GM12801 (cell line): ENCODE data around the gene CADM4.

Source experiments
- TF ChIP-seq, protein P1 (sequence below): IDR thresholded peaks from one replicate; pipeline ENCODE4 v1.5.1; 2011; ENCODE audit warnings: control low read depth; ENCODE audit not compliant: insufficient read length; ENCODE audit errors: extremely low read depth

Gene CADM4

DNA sequence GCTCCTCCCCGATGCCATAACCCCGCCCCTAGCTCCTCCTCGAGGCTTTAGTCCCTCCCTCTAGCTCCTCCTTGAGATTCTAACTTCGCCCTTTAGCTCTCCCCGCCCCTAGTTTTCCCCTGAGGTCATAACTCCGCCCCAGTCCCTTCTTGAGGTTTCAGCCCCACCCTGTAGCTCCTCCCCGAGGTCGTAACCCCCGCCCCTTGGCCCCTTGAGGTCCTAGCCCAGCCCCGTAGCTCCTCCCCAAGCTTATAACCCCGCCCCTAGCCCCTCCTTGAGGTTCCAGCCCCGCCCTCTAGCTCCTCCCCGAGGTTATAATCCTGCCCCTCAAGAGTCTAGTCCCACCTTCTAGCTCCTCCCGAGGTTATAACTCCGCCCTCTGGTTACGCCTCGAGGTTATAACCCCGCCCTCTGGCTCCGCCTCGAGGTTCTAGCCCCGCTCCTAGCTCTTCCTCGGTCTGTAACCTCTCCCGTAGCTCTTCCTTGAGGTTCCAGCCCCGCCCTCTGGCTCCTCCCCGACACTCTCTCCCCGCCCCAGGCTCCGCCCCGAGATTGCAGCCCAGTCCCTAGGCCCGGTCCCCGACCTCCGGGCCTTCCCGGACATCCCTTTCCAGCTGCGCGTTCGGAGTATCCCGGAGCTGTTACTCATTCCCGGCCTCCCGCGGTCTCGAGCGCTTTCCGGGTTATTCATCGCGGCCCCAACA is 28.9 kb upstream of the CADM4 start:
- TF ChIP-seq, protein P1, sequence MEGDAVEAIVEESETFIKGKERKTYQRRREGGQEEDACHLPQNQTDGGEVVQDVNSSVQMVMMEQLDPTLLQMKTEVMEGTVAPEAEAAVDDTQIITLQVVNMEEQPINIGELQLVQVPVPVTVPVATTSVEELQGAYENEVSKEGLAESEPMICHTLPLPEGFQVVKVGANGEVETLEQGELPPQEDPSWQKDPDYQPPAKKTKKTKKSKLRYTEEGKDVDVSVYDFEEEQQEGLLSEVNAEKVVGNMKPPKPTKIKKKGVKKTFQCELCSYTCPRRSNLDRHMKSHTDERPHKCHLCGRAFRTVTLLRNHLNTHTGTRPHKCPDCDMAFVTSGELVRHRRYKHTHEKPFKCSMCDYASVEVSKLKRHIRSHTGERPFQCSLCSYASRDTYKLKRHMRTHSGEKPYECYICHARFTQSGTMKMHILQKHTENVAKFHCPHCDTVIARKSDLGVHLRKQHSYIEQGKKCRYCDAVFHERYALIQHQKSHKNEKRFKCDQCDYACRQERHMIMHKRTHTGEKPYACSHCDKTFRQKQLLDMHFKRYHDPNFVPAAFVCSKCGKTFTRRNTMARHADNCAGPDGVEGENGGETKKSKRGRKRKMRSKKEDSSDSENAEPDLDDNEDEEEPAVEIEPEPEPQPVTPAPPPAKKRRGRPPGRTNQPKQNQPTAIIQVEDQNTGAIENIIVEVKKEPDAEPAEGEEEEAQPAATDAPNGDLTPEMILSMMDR: no peak

DNA sequence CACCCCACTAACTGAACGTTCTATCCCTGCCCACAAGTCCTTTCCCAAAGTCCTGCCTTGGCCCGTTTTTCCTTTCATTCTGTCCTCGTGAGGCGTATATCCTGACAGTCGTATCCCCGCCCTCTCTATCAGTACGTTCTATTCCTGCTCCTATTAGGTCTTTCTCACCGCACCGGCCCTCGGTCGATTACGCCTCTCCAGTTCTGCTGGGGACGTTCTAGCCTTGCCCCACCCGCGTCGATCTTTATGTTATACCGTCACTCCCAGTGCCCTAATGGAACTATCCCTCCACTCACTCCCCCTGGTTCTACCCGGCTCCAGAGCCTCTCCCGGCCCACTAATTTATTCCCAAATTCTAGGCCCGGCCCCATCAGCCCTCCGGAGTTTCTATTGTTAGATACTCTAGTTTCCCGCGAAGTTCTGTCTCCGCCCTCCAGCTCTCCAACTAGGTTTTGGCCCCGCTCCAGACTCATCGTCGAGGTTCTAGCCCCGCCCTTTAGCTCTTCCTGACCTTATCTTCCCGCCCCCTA is 28.3 kb upstream of the CADM4 start:
- TF ChIP-seq, protein P1: no peak

DNA sequence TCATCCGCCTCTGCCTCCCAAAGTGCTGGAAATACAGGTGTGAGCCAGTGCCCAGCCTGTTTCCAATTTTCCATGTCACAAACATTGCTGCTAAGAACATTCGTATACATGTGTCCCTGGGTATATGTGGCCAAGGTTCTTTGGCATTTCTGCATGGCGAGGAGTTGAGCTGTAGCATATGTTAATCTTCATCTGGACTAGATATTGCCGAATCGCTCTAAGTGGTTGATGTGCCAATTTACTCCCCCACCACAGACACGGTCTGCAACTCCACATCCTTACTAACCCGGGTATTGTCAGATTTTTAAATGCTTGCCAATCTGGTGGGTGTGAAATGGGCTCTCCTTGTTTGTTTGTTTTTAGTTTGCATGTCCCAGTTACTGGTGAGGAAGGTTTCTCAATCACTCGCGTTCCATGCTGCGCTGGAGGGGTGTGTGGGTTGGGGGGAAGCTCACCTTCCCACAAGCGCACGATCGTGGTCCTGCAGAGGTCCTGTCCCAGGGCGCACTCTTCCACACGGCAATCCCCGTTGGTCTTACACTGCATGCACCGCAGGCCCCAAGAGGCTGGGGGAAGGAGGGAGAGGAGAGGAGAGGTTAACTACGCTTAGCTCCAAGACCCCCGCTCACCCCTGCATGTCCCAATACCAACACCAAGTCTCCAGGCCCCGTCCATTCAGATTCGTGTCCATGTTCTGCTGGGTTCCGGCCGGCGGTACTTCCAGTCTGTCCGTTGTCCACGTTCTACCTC is 27.7 kb upstream of the CADM4 start:
- TF ChIP-seq, protein P1: no peak

DNA sequence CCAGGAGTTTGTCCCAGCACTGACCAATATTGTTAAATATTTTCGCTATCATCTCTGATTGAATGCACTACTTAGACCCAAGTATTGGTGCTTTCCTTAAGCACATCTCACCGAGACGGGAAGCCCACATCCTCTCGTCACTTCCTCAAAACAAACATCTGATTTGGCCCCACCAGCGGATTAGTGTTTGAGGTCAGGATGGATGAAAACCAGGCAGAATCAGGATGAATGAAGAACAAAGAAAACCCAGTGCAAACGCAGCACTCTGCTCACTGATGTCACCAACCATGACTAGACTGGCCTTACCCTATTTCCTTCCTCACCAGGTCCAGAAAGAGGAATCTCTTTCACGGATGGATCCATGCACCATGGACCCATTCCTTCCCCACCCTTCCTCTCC is 24.4 kb upstream of the CADM4 start:
- TF ChIP-seq, protein P1: no peak

DNA sequence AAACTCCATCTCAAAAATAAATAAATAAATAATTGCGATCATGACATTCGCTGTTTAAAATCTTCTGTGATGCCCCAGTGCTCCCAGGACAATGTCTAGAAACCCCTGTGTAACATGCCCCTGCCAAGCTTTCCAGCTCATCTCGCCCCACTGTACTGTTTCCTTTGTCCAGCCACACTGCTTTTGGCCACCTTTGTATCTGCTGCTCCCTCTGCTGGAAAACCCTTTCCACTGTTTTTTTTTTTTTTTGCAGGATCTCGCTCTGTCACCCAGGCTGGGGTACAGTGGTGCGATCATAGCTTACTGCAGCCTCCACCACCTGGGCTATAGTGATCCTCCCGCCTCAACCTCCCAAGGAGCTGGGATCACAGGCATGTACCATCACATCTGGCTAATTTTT is 22.8 kb upstream of the CADM4 start:
- TF ChIP-seq, protein P1: no peak

DNA sequence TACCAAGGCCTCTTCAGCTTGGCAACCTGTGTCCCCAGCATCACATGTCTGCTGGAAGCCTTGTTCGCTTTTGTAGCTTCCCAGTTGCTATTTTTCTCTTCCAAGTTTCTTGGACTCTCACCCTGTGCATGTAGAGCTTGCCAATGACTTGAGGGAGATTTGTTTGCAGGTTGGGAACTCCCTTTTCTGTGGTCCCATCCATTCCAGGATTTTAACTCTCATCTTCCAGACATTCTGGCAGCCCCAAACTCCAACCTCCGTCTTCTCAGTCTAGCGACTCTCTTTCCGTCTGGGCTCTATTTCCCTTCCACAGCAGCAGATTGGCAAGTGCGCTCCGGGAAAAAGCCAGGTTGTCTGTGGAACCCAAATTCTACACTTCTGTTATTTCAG is 21.3 kb upstream of the CADM4 start:
- TF ChIP-seq, protein P1: no peak

DNA sequence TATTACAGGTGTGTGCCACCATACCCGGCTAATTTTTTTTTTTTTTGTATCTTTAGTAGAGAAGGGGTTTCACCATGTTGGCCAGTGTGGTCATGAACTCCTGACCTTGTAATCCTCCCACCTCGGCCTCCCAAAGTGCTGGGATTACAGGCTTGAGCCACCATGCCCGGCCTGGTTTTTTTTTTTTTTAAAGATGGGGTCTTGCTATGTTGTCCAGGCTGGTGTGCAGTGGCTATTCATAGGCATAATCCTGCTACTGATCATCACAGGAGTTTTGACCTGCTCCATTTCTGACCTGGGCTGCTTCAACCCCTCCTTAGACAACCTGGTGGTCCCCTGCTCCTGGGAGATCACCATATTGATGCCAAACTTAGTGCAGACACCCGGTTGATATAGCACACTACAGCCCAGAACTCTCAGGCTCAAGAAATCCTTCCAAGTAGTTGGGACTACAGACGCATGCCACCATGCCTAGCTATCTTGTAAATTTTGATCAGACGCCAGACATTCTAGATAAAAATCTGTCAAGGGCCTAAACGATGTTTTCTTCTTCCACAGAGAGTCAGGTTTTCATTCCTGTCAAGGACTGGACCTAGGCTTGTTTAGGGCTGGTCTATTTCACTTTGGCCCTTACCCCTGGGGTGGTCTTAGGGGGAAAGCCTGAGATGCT is 20.8 kb upstream of the CADM4 start:
- TF ChIP-seq, protein P1: no peak
